NCI-H748 (cell line): Measurements from ENCODE around the gene CBARP.

Source experiments
- DNase-seq: peaks from one replicate; lab custom pipeline; 2025; ENCODE audit not compliant: unreplicated experiment; lab: John Stamatoyannopoulos, UW

The CBARP gene

DNA sequence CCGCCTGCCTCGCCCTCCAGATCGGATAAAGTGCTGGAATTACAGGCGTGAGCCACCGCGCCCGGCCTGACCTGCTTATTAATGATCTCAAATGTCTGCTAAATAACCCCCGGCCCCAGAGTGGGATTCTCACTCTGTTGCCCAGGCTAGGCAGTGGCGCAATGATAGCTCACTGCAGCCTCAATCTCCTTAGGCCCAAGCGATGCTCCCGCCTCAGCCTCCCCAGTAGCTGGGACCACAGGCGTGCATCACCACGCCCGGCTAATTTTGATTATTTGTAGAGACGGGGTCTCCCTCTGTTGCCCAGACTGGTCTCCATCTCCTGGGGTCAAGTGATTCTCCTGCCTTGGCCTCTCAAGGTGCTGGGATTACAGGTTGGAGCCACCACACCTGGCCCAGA lies 3.1 kb upstream of the CBARP start:
- DNase-seq: no peak

GRCh38 chr19:1239796-1240737 lies 2.3 kb upstream of the CBARP start:
- DNase-seq: peak; percentile 88

DNA sequence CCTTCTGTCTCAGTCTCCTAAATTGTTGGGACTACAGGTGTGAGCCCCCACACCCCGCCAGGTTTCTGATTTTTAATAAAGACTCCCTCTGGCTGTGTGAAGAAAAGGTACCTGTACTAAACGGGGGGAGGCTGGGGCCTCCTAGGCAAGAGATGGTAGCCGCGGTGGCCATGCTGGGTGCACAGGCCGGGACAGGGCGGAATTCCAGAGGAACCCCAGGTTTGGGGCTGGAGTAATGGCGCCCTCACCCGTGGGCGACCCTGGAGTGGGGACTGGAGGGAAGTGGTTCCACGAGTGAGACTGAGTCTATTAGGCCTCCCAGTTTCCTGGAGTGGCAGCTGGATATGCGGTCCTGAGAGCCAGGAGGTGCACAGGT lies 1.6 kb upstream of the CBARP start:
- no peak for DNase-seq

DNA sequence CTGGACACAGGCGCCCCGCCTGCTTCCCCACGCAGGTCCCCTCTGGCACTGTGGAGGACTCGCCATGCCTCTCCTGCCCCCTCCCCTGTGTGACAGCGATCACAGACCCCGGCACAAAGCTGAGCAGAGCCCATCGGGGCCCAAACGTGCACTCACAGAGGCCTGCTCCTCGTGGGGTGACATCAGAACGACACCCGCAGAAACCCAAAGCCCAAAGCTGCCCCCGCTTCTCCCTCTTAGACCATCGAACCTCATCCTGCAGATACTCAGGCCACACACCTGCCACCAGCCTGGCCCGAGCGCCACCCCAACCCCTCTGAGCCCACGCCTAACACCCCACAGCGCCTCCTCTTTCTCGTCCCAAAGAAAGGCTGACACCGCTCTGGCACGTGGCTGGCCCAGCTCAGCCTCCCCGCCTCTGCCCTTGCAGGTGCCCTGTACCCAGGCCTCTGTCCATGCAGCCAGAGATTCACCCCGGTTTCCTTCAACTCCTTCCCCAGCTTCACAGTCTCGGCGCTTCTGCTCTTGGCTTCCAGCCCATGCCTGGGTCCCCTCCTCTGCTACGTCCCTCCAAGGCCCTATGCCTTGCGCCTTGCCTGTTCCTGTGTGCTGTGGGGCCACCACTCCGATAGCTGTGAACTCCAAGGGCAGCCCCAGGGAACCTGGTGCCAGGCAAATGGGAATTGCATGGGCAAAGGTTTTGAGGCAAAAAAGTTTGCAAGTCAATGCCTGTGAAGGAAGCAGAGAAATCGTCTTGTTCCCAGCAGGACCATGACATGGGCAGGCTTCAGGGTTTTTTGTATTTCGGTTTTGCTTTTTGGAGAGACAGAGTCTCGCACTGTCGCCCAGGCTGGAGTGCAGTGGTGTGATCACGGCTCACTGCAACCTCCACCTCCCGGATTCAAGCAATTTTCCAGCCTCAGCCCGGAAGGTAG lies 831 bp upstream of the CBARP start:
- DNase-seq: no peak

DNA sequence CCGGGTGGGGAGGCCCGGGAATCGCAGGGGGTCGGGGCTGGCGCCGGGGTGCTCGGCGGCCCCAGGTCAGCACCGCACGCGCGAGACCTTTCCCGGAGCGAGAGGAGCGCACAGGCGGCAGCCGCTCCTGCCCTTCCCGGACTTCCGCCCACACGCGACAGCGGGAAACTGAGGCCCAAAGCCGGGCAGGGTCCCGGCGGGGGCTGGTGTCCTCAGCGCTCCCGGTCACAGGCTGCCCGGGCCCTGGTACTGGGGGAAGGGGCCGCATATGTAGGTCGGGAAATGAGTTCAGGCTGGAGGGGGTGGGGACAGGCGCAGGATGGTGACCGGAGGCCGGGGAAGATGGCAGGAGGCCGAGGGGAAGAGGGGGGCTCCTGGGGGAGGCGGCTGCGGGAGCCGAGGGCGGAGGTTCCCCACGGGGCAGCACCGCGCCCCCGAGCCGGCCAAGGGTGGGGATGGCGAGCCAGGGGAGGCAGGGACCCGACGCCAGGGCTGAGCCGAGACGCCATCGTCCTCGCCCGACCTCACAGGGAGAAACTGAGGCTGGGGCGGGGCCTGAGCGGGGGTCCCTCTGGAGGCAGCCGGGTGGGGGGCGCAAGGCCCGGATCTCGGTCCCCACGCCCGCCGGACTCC lies 662 bp downstream of the CBARP start:
- DNase-seq: peak; percentile 41

DNA sequence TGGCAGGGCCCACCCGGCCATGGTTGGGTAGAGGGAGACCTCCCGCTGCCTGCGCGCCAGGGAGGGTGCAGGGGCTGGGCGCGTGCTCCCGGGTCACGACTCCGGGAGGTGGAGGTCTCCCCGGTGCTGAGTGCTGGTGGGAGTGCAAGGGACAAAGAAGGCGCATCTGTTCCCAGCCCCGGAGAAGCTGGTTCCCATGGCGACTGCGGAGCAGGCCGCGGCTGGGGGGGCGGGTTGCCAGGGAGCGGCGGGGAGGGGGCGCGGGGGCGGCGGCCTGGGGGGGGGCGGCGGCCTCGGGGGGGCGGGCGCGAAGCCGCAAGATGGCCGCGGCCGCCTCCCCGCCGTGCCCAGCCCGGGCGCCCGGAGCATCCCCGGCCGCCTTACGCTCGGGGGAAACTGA lies 1.2 kb downstream of the CBARP start:
- peak; percentile 67 for DNase-seq

- DNase-seq: no peak
Measured at GRCh38 chr19:1235625-1236538, 1.9 kb downstream of the CBARP start.

GRCh38 chr19:1234955-1235380 lies 2.8 kb downstream of the CBARP start:
- no peak for DNase-seq

GRCh38 chr19:1234051-1234954 lies 3.5 kb downstream of the CBARP start:
- DNase-seq: no peak

GRCh38 chr19:1233115-1233667 lies 4.6 kb downstream of the CBARP start:
- DNase-seq: no peak

DNA sequence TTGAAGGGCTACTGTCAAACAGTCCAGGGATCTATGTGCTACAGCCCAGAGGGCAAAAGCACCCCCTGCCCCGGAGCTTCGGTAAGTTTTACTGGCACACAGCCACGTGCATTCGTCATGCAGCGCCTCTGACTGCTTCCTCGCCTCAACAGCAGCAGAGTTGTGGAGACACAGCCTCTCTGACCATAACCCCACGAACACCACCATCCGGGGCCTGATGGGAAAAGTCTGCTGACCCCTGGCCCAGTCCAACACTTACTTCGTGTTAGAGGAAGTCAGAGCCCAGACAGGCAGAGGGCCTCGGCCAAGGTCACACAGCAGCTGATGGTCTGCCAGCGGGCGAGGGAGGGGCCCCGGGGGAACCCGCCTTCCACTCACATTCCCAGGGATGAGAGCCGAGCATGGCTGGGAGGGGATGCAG lies 5.1 kb downstream of the CBARP start:
- DNase-seq: no peak

DNA sequence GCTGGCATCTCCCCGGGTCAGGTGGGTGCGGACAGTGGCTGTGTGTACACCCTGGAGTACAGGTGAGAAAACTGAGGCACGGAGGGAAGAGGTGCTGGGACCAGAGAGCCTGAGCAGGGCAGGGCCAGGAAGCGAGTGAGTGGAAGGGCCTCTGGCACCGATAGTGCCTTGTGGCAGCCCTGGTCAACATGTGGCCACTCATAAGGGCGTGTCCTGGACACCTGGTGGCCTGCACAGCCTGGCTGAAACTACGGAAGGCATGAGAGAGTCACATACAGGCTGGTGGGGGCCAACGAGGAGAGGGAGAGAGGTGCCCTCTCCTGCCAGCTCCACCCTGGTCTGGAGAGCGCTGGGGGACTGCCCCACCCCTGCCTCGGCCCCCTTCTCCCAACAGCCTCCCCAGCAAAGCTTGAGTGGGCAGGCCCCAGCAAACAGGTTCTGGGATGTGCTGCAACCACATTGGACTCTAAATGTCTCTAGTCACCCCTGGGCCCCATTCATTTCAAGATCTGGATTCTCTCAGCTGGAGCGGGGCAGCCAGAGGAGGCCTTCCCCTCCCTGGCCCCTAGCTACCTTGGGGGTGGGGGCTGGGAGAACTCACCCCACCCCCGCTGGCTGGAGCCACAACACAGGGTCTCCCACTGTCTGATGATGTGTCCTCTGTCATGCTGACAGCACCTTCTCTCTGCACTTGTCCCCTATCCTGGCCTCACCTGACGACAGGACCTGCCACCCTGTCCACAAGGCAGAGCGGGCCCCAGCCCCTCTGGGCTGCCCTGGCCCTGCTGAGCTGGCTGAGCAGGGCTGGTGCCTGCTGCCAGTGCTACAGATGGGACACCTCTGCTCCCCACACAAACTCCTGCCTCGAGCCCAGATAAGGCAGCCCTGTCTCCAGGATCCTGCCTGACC lies 5.8 kb downstream of the CBARP start:
- DNase-seq: no peak

DNA sequence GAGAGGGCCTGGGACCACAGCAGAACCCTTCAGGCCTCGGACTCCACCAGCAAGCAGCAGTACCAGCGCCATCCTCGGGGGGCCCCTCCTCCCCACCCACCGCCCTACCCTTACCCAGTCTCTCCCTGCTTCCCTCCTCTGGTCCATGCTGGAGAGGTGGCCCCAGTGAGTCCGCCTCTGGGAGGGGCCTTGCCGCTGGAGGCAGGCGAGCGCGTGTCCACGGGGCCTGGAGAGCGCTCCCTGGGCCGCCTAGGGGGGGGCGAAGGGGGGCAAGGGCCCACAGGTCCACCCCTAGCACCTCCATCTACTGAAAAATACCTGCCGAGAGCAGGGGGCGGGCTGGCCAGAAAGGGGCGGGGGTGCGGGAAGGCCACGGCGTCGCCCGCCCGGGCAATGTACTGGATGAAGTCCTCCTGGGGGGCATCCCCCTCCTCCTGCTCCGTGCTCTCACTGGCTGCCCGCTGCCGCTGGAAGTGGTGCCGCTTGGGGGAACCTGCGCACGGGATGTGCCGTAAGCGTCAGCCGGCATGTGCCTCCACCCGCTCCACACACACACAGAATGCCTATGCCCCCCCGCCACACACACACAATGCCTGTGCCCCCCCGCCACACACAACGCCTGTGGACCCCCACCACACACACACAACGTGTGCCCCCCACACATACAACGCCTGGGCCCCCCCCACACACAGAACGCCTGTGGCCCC lies 6.9 kb downstream of the CBARP start:
- no peak for DNase-seq

- no peak for DNase-seq
Measured at GRCh38 chr19:1229924-1230782, 7.7 kb downstream of the CBARP start.

GRCh38 chr19:1229056-1229923 lies 8.5 kb downstream of the CBARP start:
- DNase-seq: no peak
